ENCODE measurements around the gene EFCAB12. TPM values are rescaled to one million over a fixed set of nuclear protein-coding genes. Genes with fewer than 3 reads are reported as not detected.

Gene EFCAB12
- total RNA-seq, 1 donor from 2014 or later: 0.14 TPM

DNA sequence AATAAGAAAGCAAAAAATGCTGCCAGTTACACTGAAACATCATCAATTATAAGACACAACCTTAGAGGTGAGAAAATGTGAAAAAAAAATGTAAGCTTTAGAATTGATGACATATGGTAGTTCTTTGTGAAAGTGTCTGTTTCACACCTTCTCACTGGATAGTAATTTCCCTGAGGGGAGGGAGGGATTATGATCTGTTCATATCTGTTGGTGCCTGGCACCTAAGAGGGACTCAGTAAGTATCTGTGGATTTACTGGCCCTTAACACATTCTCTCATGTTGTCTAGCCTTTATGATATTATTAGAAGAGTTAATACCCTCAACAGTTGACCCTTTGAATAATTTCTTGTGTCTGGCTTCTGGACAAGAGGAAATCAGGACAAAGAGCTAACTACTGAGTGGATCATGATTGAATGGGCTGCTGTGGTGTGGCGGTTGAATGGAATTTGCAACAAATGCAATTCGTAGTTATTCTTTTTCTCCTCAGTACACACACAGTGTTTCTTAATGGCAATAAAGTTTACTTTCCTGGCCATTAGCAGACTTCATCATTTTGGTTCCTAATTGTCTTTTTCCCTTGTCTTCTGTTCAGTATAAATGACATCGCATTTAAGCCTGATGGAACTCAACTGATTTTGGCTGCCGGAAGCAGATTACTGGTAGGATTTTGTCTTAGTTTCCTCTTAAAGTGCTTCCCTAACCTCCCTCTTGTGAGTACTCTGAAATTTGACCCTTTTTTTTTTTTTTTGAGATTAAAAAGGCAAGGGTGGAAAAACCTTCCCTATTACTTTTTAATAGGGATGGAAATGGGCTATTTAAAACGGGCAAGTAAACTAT, 21.1 kb upstream of the EFCAB12 start:
- H3K4me1 Mint-ChIP-seq (ENCODE audit: low read depth, unreplicated experiment): peaks cover 2% of the 10 kb centered on the region
- Histone ChIP-seq H3K36me3 (ENCODE audit: insufficient read depth, low read length) (peaks cover 9% of the 10 kb centered on the region), H3K27ac (ENCODE audit: low read depth, low read length) (no peak overlapping the region), H3K9ac (ENCODE audit: low read length) (no peak overlapping the region), H4K20me1 (ENCODE audit: insufficient read depth, low read length) (no peaks in the 10 kb centered on the region), H3K4me2 (ENCODE audit: low read length) (no peak overlapping the region), H3K27me3 (ENCODE audit: insufficient read depth, low read length) (no peaks in the 10 kb centered on the region), H3K9me3 (ENCODE audit: insufficient read depth, low read depth, low read length) (no peaks in the 10 kb centered on the region), H3K79me2 (ENCODE audit: insufficient read depth, low read length) (no peaks in the 10 kb centered on the region), H3K4me1 (ENCODE audit: insufficient read depth, low read length) (no peaks in the 10 kb centered on the region), H3K4me3 (ENCODE audit: insufficient read depth, low read depth, low read length) (no peak overlapping the region), H2AFZ (ENCODE audit: low read depth, low read length) (no peak overlapping the region)
- TF ChIP-seq CTCF (IDR thresholded peaks at IDR 0.05; ENCODE audit: insufficient read depth, low read depth, low read length) (no peak), EZH2 (IDR thresholded peaks at IDR 0.05; ENCODE audit: insufficient read depth, low read length) (no peak)
- DNase-seq (ENCODE audit: low read depth) (peak; percentile 30), FAIRE-seq (no peak)
- H3K36me3 Mint-ChIP-seq (ENCODE audit: low read depth, unreplicated experiment): peaks cover 12% of the 10 kb centered on the region
- no peaks in the 10 kb centered on the region for H3K9me3 Mint-ChIP-seq (ENCODE audit: unreplicated experiment)
- no peak overlapping the region for H3K4me3 Mint-ChIP-seq (ENCODE audit: unreplicated experiment)
- H3K27ac Mint-ChIP-seq (ENCODE audit: unreplicated experiment): no peak overlapping the region
- no peaks in the 10 kb centered on the region for H3K27me3 Mint-ChIP-seq (ENCODE audit: low read depth, unreplicated experiment)

DNA sequence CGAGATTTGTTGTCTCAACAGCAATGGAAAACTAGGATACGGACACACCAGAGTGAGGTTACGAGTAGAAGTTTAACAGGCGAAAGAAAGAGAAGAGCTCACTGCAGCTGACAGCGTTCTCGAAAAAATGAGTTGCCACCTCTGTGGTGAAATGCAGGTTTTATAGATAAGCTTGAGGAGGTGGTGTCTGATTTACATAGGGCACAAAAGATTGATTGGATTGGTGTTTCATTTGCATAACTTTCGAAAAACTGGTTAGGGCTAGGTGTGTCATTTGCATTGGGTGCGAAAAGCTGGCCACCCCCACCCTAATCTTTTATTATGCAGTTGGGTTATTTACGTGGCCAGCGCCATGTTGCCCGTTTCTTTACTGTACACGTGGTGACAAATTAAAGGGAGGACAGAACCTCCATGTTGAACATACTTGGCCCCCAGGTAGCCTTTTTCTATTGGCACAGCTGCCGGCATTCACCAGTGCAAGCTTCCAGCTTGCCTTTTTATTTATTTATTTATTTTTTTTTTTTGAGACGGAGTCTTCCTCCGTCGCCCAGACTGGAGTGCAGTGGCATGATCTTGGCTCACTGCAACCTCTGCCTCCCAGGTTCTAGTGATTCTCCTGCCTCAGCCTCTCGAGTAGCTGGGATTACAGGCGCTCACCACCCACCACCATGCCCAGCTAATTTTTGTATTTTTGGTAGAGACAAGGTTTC, 19.9 kb upstream of the EFCAB12 start:
- Histone ChIP-seq H3K36me3 (ENCODE audit: insufficient read depth, low read length) (peaks cover 9% of the 10 kb centered on the region), H3K4me3 (ENCODE audit: insufficient read depth, low read depth, low read length) (no peak overlapping the region), H2AFZ (ENCODE audit: low read depth, low read length) (no peak overlapping the region), H4K20me1 (ENCODE audit: insufficient read depth, low read length) (no peaks in the 10 kb centered on the region), H3K27ac (ENCODE audit: low read depth, low read length) (no peak overlapping the region), H3K4me2 (ENCODE audit: low read length) (no peak overlapping the region), H3K4me1 (ENCODE audit: insufficient read depth, low read length) (no peaks in the 10 kb centered on the region), H3K9ac (ENCODE audit: low read length) (no peak overlapping the region), H3K27me3 (ENCODE audit: insufficient read depth, low read length) (no peaks in the 10 kb centered on the region), H3K9me3 (ENCODE audit: insufficient read depth, low read depth, low read length) (no peaks in the 10 kb centered on the region), H3K79me2 (ENCODE audit: insufficient read depth, low read length) (no peaks in the 10 kb centered on the region)
- no peak for DNase-seq (ENCODE audit: low read depth)
- H3K36me3 Mint-ChIP-seq (ENCODE audit: low read depth, unreplicated experiment): peaks cover 12% of the 10 kb centered on the region
- FAIRE-seq: no peak
- no peak overlapping the region for H3K4me3 Mint-ChIP-seq (ENCODE audit: unreplicated experiment)
- TF ChIP-seq EZH2 (IDR thresholded peaks at IDR 0.05; ENCODE audit: insufficient read depth, low read length): no peak
- no peak overlapping the region for H3K27ac Mint-ChIP-seq (ENCODE audit: unreplicated experiment)
- H3K9me3 Mint-ChIP-seq (ENCODE audit: unreplicated experiment): no peaks in the 10 kb centered on the region
- no peaks in the 10 kb centered on the region for H3K27me3 Mint-ChIP-seq (ENCODE audit: low read depth, unreplicated experiment)
- H3K4me1 Mint-ChIP-seq (ENCODE audit: low read depth, unreplicated experiment): peaks cover 7% of the 10 kb centered on the region

- Histone ChIP-seq H2AFZ (ENCODE audit: low read depth, low read length) (no peak overlapping the region), H4K20me1 (ENCODE audit: insufficient read depth, low read length) (no peaks in the 10 kb centered on the region), H3K4me1 (ENCODE audit: insufficient read depth, low read length) (peaks cover 1% of the 10 kb centered on the region), H3K79me2 (ENCODE audit: insufficient read depth, low read length) (peaks cover 8% of the 10 kb centered on the region), H3K4me3 (ENCODE audit: insufficient read depth, low read depth, low read length) (no peak overlapping the region), H3K27me3 (ENCODE audit: insufficient read depth, low read length) (no peaks in the 10 kb centered on the region), H3K36me3 (ENCODE audit: insufficient read depth, low read length) (peaks cover 3% of the 10 kb centered on the region), H3K27ac (ENCODE audit: low read depth, low read length) (no peak overlapping the region), H3K9me3 (ENCODE audit: insufficient read depth, low read depth, low read length) (no peaks in the 10 kb centered on the region), H3K9ac (ENCODE audit: low read length) (no peak overlapping the region), H3K4me2 (ENCODE audit: low read length) (no peak overlapping the region)
- TF ChIP-seq EZH2 (IDR thresholded peaks at IDR 0.05; ENCODE audit: insufficient read depth, low read length) (no peak), CTCF (IDR thresholded peaks at IDR 0.05; ENCODE audit: insufficient read depth, low read depth, low read length) (no peak)
- H3K4me3 Mint-ChIP-seq (ENCODE audit: unreplicated experiment): no peak overlapping the region
- H3K9me3 Mint-ChIP-seq (ENCODE audit: unreplicated experiment): no peaks in the 10 kb centered on the region
- FAIRE-seq (no peak), DNase-seq (ENCODE audit: low read depth) (no peak)
- H3K4me1 Mint-ChIP-seq (ENCODE audit: low read depth, unreplicated experiment): peaks cover 14% of the 10 kb centered on the region
- peaks cover 1% of the 10 kb centered on the region for H3K36me3 Mint-ChIP-seq (ENCODE audit: low read depth, unreplicated experiment)
- H3K27ac Mint-ChIP-seq (ENCODE audit: unreplicated experiment): no peak overlapping the region
- H3K27me3 Mint-ChIP-seq (ENCODE audit: low read depth, unreplicated experiment): no peaks in the 10 kb centered on the region
Observed at GRCh38 chr3:129446926-129447325, 18.5 kb upstream of the EFCAB12 start.

Measured in astrocyte (in vitro differentiated cells and primary cell).